Dermis blood vessel endothelial cell (primary cell): ENCODE measurements around the gene TEX261. TPM values are rescaled to one million over a fixed set of nuclear protein-coding genes. Genes with fewer than 3 reads are reported as not detected.
"Not testable (repeated sequence)": the region's sequence is repeated elsewhere in the genome, so short reads cannot be mapped to it uniquely, and the experiment has no call there.

Experiments used
- DNase-seq: peaks from one replicate; pipeline ENCODE4 v3.0.0; 2010
- total RNA-seq: library from RNA; depleted of rRNA; stranded (reverse); fragments of >200 nt; gene quantifications from 2 replicates; pipeline ENCODE4 v1.2.3, GENCODE V29; 2014

TEX261 gene
- total RNA-seq, 1 donor from 2014 or later = 38.8 TPM

DNA sequence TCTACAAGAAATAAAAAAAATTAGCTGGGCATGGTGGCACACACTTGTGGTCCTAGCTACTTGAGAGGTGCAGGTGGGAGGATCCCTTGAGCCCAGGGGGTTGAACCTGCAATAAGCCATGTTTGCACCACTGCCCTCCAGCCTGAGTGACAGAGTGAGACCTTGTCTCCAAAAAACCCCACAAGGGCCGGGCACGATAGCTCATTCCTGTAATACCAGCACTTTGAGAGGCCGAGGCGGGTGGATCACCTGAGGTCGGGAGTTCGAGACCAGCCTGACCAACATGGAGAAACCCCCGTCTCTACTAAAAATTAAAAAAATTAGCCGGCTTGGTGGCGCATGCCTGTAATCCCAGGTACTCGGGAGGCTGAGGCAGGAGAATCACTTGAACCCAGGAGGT, 5.3 kb upstream of the TEX261 start:
- not testable (repeated sequence) for DNase-seq

- no peak for DNase-seq
These were observed 4.7 kb upstream of the TEX261 start for GRCh38 chr2:70999362-70999761.

GRCh38 chr2:70998885-70999284, 4.2 kb upstream of the TEX261 start:
- not testable (repeated sequence) for DNase-seq

GRCh38 chr2:70995426-70995729, 705 bp upstream of the TEX261 start:
- DNase-seq = peak; percentile 63

DNA sequence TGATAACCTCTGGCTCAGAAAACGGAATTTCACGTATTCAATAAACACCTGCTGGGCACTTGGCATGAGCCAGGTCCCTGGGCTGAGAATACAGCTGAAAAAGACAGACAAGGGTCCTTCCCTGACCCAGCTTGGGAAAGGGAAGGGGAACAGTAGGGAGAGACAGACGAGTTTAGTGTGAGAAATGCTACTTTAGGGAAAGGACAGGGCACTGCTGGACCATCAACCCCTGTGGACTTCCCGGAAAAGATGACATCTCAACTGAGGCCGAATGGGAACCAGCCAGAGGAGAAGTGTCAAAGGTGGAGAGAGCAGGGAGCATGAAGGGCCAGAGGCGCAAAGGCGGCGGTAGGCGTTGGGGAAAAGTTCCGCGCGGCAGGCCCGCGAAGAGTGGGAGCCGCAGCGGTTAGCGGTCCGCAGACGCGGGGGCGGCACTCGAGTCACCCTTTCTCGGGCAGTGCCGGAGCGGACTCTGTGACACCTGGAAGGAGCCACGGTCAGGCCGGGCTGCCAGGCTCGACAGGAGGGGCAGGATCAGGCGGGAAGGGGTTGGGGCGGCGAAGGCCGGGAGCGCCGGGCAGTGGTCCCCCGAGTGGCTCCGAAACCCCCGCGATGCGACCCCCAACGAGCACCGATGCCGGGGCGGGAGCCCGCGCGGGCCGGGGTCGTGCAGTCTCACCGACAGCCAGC, 519 bp downstream of the TEX261 start:
- peak; percentile 37 for DNase-seq

DNA sequence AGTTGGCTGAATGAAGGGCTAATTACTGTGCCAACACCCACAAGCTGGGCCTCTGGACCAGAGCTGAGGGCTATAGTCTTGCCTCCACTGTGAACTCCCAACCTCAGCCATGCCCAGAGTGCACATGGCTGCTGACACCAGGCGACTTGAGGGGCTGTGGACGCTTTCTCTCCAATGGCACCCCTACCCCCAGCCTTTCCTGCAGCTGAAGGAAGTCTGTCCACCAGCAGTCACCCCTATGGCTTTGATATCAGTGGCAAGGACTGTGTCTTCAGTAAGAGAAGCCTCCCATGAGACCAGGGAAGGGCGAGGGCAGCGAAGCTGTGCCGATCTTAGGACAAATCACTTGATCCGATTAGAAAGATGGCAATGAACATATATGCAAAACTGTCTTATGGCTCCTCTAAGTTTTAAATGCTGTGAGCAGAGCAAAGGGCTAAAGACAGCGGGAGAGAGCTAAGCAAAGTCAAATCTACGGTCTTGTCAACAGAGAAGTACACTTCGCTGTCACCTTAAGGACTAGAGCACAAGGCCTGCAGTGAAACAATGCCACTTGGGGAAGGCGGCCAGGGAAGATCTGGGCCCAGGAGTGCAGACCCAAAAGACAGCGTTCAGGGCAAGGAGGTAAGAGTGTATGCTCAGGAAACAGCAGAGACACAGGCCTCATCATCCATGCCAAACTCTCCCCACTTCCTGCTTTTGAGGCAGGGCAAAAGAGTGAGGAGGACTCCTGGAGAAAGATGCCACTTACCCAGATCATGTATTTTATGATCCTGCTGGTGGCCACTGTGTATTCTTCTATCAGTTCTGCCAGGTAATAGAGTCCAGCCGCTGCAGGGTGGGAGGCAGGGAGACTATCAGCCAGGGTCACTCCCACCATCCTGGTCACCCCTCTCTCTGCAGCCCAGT, 1.5 kb downstream of the TEX261 start:
- no peak for DNase-seq

GRCh38 chr2:70991742-70992141, 2.9 kb downstream of the TEX261 start:
- no peak for DNase-seq

GRCh38 chr2:70991142-70991541, 3.5 kb downstream of the TEX261 start:
- DNase-seq = no peak

DNA sequence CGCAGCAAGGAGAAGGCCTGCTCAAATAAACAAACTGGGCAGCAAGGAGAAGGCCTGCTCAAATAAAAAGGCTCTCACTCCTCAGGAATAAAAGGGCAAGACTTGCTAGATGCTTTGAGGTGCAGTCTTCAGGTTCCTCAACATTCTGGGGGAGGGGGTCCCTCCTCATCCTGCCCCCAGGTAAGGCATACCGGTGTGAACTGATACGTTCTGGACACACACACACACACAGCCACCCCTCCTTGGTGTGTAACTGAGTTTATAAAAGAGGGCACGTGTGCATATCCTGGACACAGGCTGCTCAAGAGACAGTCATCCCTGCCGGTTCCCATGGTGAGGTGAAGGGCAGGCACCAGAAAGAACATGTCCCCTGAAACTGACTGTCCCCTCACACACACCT, 4.5 kb downstream of the TEX261 start:
- DNase-seq = no peak

- no peak for DNase-seq
These were observed 5.7 kb downstream of the TEX261 start for GRCh38 chr2:70988726-70989648.

- no peak for DNase-seq
These were observed 6.5 kb downstream of the TEX261 start for GRCh38 chr2:70988151-70988550.

DNA sequence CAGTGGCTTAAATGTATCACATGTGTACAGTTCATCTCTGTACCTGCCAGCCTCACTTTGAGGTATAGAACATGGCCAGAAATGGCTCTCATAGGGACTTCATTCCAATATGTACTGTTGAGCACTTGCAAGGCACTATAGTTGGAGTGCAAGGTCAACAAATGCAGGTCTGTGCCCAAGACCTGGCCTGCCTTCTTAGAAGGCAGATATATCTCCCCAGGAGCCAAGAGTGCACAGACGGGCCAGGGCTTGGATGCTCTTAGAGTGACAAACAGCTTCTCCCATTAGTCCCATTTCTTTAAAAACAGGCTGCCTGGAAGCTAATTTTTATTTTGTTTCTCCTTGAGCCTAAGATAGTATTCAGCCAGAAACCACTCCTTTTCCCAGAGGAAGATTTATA, 7.3 kb downstream of the TEX261 start:
- DNase-seq = no peak

DNA sequence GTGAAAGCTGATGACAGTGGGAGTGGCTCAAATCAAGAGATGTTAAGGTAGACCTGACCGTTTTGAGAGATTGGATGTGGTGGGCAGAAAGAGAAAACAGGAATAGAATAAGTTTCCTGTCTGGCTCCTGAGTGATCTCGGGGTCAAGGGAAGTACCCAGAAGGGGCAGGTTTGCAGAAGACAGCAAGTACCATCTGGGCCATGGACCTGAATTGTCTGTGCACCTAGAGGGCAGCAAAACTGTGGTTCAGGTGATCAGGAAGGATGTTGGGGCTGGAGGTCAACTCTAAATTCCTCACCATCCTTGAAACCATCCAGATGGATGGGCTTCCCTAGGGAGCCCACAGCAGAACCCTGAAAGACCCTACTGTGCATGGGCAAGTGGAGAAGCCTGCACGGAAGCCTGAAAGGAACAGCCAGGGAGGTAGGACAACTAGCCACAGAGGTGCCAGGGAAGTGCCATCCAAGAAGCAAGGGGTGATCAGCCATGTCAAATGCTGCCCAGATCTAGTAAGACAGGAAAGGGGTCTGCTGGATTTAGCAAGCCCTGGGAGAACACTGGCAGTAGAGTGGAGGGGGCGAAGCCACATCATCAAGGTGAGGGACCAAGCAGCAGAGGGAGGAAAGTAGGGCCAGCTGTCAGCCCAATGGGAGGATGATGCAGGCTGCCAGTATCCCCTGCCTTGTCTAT, 8.0 kb downstream of the TEX261 start:
- DNase-seq = no peak

- DNase-seq = no peak
These were observed 8.7 kb downstream of the TEX261 start for GRCh38 chr2:70985956-70986355.

- DNase-seq = no peak
These were observed 9.4 kb downstream of the TEX261 start for GRCh38 chr2:70985283-70985688.

DNA sequence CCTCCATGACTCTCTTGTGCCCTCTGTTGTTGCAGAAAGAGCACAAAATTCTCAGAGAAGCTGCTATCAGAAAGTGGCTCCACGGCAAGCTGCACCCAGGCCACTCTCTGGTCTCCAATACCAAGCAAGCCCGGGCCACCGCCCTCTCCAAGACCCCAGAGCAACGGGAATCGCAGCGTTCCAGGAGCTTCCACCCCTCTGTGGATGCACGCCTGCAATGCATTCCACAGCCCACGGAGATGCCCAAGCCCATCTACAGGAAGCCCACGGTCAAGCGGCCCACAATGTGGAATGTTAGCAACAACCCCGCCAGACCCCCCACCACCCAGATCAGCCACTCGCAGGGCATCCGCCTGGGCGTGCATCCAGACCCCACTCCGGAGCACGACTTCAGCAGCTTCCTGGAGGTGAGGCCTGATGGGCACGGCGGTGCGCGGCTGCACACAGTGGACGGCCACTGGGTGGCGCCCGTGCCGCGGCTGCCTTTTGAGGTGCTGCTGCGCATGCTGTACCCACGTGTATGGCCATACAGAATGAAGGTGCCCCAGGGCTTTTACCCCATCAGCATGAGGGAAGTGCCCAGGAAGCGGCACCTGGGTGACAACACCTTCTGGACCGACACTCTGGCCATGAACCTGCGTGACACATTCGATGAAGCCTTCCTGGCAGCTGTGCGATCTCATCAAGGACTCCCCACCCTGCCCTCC, 9.9 kb downstream of the TEX261 start:
- peak; percentile 75 for DNase-seq

DNA sequence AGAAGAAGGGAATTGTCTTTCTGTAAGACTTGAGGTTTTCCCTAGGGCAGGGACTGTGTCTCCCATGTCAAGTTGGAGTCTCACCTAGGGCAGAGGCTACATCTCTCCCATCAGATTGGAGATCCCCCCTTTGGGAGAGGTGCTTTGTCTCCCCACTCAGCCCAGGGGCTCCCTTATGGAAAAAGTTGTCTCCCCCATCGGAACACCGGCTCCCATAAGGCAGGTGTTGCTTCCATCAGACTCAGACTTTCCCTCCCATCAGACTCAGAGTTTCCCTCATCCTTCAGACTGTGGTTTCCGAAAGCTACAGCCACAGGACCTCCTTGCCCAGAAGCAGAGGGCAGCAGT, 10.5 kb downstream of the TEX261 start:
- no peak for DNase-seq

GRCh38 chr2:70983506-70984227, 11.0 kb downstream of the TEX261 start:
- DNase-seq = no peak

DNA sequence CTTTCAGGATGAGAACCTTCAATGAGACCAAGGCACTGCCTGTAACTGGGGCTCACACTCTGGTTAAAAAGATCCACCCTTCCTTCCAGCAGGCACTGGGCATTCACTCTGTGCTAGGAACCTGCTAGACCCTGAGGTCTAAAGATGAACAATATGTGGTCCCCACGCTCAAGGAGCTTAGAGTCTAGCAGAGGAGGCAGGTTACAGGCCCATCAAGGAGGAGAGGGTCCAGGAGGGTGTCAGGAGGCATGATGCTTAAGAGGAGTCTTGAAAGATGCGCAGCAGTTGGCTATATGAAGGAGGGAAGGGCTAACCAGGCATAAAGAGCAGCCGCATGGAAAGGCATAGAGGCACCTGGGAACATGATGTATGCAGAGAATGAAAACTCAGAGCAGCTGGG, 11.7 kb downstream of the TEX261 start:
- no peak for DNase-seq

- no peak for DNase-seq
These were observed 12.5 kb downstream of the TEX261 start for GRCh38 chr2:70981866-70982810.
